Measurements from ENCODE around the gene ATOSA.

The ATOSA gene

DNA sequence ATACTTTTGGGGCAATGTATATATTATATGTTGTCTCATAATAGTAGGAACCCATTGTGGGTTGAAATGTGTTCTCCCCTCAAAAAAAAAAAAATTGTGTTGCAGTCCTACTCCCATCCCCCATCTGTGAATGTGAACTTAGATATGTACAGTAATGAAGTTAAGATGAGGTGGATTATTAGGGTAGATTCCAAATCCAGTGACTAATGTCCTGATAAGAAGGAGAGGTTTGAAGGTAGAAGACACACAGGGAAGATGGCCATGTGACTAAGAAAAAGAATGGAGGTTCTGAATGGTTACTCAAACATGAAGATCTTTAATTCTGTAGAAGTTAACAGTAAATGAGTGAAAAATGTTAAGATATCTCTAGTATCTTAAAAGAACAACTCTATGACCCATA lies 3.0 kb upstream of the ATOSA start:
- no peak for DNase-seq (ENCODE audit: low read depth)

DNA sequence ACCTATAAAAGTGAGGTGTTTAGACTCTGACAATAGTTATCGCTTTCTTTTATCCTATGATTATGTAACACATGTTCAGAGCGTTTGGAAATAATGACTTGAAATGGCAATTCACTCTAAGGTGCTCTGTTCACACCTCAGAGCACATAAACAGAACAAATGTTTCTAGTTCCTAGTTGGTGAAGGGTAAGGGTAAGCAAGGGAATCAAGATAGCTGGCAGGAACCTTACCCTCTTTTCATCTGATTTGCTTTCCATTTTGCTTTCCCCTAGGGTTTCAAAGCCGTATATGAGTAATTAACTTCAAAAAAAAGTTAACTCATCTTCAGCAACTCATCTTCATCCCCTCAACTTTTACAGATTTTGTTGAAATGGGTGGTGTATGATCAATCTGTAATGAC lies 2.3 kb upstream of the ATOSA start:
- DNase-seq (ENCODE audit: low read depth): no peak

DNA sequence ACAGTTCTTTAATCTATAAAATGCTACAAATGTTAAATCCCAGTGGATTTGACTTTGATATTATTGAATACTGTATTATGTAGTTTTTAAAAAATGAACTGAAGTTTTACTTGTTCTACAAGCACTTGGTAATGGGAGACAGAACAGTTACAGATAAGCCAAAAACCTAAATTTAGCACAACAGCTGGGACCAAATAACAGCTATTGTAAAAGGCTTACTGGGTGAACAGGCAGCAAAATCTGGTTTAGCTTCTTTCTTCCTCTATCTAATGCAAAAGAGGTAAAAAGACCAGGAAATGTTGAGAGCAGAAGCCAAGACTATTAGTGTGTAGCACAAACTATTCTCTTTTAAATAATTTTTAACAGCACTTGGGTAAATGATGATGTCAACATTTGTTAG lies 1.6 kb upstream of the ATOSA start:
- no peak for DNase-seq (ENCODE audit: low read depth)

DNA sequence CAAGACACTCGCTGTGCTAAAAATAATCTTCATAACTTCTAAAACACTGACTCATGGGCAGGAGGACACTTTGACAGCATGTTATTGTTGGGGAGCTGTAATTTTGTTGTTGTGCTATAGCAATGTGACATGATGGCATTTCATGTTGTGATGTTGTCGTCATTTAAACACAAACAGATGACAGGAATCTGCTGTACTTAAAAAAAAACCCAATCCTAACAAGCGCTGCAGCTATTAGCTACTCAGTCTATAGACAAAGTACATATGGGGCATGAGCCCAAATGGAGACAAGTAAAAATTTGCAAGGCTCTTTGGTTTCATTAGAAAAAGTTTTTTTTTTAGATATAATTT lies 828 bp upstream of the ATOSA start:
- DNase-seq (ENCODE audit: low read depth): no peak

DNA sequence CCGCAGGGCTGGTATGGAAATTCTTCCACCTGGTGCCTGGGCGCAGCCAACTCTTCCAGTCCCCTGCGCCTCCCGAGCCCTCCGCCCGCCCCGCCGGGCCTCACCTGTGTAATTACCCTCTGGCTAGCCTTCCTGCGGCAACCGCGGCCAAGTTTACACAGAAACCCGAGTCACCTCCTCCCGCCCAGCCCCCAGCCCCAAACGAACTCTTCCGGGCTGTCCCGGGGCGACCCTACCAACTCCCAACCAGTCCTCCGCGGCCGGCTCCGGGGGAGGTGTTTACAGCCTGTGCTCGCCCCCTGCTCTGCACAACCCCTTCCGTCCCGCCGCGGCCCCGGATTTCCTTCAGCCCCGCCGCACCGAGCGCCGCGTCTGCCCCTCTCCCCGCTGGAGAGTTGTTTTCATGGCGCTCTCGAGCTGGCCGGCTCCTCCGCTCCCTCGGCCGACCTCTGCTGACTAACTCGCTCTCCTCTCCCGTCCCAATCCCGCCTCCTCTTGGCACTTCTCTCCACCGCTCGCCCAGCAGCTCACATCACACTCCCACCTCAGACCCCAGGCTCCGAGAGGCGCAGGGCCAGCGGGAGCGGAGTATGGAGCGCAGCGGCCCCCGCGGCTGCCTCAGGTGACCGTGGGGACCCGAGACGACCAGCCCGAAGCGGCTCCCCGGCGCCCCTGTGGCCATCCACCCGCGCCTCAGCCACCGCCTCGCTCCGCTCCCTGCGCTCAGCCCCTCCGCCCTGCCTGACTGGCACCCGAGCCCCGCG lies 538 bp downstream of the ATOSA start:
- DNase-seq (ENCODE audit: low read depth): peak; percentile 14

DNA sequence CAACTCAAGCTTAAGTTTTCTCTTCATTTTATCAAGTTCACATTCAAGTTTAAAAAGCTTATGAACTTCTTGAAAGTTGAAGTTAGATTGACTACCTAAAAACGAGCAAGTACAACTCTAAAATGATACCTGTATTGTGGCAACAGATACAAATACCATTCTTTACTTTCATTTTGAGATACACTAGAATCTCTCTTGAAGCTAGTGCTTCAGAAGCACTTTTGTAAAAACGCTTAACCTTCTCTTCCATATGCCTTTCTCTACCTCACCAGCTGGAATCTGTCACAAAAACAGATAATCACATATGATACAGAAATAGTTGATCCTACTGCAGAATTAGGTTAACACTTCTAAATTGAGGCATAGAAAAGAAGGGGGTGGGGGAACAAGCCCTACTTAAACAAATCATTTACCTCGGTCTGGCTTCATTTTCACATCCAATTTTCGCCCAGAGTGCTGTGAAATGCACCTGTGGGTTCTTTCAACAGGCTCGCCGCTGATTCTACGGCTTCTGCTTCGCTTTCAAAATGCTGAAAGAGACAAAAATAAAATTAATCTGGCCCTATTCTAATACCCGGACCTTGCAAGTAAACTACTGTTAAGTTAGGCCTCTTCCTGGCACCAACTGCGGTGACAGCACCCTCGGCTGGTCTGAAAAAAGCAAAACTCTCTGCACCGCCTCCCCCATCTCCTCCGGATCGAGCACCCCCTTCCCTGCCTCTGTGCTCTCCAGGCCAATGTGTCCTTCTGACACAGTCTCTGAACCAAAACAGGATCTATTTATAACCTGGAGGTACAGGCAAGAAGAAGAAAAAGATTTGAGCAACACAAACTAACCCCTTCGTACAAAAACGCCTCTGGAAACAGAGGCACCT lies 1.4 kb downstream of the ATOSA start:
- peak; percentile 46 for DNase-seq (ENCODE audit: low read depth)

DNA sequence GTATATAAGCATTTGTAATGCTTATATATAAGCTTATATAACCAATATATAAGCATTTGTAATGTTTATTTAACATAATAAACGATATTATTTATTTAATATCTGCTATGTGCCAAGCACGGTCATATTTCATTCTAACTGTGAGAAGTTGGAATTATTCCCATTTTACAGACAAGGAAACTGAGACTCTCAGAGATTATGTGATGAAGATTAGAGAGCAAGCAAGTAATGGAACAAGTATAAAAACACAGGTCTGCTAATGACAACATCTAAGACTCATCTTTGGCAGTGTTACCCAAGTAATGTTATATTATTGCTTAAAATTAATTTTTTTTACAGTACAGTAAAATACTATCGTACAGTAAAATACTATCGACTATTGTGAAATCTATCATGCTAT lies 4.4 kb downstream of the ATOSA start:
- no peak for DNase-seq (ENCODE audit: low read depth)

DNA sequence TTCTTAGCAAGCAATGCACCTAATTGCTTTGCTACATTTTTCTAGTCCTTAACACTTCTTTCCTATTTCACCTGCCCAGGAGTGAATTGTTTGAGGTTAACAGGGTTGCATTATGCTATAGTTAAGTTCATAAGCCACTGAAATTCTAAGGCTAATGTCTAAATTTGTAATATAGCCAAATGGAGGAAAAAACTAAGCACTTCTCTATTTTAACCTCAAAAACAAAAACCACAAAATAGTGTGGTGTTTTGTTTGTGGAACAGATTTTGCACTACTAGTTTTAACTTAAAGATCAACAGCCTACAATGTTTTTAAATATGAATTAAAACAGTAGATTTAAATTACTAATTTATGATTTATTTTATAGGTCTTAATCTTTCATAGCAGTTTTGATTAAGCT lies 5.5 kb downstream of the ATOSA start:
- no peak for DNase-seq (ENCODE audit: low read depth)

DNA sequence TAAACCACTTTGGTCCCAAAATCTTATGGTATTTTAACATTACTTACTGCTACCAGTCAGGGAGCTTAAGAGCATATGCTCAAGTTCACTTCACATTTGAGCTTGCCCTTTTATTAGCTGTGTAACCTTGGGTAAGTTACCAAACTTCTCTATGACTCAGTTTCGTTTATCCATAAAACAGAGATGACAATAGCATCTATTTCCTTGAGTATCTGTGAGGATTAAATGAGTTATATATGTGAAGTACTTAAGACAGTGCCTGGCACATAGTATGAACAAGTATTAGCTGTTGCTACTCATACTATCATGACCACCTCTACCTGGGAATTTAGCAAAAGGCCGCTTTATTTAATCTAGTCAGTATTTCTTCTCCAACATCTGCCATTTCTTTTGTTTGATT lies 5.9 kb downstream of the ATOSA start:
- DNase-seq (ENCODE audit: low read depth): no peak

DNA sequence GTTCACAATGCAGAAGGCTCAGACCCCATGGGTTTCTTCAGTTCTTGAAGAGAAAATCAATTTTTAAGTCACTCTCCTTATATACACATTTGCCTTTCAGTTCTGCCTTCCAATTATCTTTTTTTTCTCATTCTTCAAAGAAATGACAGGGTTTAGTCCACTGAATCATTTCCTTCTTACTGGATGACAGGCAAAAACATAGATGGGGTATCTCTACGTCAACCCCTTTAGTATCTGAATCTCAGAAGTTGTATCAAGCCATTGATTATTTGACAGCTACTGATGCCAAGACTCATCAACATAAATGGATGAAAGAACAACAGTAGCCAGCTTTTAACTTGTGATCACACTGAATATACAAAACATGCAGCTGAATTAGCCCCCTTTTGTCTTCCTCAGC lies 6.5 kb downstream of the ATOSA start:
- no peak for DNase-seq (ENCODE audit: low read depth)

DNA sequence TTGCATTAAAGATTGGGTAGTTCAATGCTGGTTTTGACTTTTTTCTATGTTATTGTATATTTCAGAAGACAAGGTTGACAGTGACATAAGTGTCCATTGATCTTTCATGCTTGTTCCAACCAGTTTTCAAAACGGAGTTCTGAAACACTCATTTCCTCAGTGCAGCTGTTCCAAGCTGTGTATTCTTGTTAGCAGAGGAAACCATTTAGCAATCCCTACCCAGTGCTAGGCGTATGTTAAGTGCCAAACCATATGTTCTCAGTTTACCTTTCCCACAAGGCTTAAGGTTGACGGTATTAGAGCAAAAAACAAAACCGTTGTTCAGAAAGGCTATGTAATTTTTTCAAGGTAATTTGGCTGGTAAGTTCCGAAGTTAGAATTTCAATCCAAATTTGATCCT lies 9.1 kb downstream of the ATOSA start:
- no peak for DNase-seq (ENCODE audit: low read depth)

DNA sequence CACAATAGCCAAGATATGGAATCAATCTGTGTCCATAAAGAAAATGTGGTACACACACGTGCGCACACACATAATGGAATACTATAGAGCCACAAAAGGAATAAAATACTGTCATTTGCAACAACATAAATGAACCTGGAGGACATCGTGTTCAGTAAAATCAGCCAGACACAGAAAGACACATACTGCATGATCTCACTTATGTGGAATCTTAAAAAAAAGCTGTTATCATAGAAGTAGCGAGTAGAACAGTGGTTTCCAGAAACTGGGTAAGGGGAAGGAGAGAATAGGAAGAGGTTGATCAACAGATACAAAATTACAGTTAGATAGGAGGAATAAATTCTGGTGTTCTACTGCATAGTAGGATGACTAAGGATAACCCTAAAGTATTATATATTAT lies 11.1 kb downstream of the ATOSA start:
- no peak for DNase-seq (ENCODE audit: low read depth)

DNA sequence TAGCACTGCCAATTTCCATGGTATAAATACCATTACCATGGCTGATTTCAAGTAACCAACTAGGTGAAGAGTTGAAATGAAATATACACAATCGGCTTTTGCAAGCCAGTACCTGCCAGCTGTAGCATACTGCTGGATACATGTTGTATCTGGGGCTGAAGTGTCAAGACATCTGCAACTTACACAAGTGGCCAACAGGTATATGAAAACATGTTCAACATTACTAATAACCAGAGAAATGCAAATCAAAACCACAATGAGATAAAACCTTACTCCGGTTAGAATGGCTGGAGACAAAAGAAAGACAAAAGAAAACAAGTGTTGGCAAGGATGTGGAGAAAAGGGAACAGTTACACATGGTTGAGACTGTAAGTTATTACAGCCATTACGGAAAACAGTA lies 11.6 kb downstream of the ATOSA start:
- DNase-seq (ENCODE audit: low read depth): no peak

DNA sequence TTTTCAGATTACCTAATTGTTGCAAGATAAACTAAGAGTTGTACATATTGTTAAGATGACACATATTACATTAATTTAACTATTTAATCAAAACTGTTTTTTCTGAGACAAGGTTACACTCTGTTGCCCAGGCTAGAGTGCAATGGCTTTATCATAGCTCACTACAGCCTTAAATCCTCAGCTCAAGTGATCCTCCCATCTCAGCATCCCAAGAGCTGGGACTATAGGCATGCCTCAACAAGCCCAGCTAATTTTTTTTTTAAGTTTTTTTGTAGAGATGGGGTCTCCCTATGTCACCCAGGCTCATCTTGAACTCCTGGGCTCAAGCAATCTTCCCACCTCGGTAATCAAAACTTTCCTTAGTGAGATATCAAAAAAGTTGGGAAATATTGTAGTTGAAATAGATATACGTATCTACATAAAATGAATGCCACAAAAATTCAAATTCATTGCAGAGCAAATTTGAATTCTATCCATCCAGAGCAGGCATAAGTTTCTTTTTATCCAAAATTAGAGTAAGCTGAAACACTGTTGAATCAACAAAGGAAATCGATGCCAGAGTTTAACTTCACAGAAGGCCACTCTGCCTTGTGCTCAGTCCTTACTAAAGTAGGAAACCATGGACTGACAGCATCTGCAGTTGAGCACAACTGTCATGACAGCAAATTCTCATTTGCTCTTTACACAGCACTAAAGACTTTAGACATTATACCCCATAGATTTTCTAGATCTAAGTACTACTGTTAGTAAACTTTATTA lies 15.5 kb downstream of the ATOSA start:
- no peak for DNase-seq (ENCODE audit: low read depth)

DNA sequence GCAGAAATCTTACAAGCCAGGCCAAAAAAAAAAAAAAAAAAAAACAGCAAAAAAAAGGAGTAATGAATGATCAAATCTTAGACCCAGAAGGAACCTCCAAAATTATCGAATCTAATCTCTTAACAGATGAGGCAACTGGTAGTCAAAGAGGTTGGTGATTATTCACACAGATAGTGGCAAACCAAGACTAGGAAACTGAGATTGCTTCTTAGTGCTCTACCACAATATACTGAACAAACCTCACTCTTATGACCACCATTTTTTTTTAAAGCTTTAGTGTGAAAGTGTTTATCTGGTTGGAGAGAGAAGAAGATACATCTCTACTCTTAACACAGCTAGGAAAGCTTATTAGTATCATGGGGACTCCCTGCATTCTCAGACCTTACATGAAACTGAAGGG lies 17.3 kb downstream of the ATOSA start:
- no peak for DNase-seq (ENCODE audit: low read depth)

DNA sequence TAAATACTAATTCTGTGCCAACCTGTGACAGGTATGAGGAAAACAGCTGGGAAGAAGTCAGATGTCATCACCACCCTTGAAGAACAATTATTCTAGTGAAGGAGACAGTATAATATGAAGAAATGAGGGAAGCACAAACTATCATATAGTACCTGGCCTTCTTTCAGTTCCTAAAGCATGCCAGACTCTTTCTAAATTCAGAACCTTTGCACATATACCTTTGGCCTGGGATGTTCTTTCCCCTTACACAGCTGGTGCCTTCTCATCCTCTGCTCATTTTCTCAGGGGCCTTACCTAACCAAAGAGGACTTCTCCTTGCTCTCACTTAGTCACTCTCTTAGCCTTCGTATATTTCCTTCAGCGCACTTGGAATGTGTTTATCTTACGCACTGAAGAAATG lies 19.0 kb downstream of the ATOSA start:
- no peak for DNase-seq (ENCODE audit: low read depth)

DNA sequence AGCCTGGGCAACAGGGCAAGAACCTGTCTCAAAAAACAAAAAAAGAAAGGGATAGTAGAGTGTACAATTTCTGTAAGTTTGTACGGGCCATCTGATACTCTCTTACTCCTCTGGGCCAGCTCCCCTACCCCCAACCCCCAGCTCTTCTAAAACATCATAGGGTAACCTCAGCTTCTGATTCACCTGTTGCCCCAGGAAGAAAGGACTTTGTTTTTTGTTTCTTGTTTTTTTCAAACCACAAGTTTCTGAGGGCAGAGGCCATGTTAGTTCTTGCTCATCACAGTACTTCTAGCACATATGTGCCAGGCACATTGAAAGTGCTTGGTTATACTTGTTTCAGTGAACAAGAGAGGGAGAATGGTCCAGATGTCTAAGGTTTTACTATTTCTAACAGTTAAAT lies 20.2 kb downstream of the ATOSA start:
- no peak for DNase-seq (ENCODE audit: low read depth)

DNA sequence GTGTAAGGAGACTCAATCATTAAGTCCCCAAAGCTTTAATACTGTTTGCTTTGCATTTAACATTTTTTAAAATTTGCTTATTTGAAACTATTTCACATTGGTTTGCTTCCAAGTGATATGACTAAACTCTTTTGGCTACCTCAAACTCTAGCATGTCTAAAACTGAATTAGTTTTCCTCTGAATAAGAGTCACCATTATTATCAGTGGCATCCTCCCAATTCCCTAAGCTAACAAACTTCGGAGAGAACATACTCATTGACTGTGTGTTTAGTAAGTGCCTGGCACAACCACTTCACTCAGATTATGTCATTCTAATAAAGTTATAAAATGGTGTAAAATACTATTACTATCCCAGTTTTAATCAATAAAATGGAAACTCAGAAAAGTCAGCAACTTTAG lies 21.9 kb downstream of the ATOSA start:
- DNase-seq (ENCODE audit: low read depth): no peak

DNA sequence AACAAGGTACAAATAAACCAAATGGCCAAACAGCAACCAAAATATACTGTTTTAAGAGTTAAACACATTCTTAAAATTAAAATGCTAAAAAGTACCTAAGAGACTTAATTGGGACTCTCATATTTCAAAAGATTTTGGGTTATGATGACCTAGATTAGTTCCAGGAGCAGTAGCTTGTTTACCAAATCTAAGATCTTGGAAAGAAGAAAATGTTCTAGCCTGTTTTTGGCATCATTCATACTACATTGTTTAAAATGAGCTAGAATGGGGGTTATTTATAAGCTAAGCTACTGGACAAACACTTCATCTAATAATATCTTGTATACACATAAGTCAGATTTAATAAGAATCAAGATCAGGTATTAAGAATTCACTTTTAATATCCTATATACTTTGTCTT lies 22.8 kb downstream of the ATOSA start:
- no peak for DNase-seq (ENCODE audit: low read depth)

DNA sequence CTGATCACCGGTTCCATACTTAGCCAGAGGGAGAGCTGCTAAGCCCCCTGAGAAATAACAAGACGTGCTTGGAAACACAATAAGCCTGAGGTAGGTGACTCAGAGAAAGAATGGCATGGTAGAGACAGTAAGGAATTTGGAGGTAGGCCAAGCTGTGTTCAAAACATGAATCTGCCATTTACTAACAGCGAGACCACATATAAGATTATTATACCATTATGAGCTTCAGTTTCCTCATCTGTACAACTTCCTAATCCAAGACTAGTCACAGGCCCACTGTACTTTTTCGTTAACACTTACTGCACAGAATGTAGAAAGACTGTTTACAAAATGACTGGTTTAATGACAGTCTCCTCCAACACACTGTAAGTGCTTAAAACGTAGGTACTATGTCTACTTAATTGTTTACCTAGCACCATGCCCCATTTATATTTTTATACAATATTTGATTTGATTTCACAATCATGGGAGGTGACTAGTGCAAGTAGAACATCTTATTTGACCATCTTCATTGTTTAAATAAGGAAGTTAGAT lies 25.7 kb downstream of the ATOSA start:
- DNase-seq (ENCODE audit: low read depth): peak; percentile 90

DNA sequence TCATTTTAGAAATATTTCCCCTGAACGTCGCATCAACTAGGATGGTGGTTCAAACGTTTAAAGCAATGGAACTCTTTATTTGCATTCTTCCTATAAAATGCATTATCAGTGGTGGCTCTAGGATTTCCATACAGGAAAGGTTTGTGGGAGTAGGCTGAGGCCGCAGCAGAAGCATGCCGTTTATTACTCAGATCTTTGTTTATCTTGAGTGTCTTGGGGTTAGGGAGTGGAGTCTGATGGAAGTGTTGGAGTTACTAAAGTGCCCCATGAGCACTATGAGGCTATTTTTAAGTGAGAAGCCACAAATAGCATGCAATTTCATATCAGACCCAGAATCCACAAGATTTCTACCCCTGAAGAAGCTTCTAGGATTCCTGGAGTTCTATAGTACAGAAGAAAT lies 26.2 kb downstream of the ATOSA start:
- DNase-seq (ENCODE audit: low read depth): peak; percentile 59

DNA sequence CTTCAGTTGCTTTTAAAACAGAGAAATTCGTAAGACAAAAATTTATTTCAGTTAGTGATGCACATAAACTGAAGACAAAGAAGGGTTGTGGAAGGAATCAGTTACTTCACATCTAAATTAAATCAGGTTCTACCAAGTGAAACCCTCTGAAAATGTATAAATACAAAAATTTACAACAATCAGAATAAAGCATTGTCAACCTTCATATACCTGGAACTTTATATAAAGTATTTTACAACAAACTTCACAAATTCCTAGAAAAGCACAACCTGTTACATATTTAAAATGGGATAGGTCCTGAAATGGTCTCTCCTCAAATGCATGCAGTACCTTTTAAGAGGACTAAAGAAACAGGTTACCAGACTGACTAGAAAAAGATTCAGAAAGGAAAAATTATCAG lies 26.9 kb downstream of the ATOSA start:
- DNase-seq (ENCODE audit: low read depth): no peak

DNA sequence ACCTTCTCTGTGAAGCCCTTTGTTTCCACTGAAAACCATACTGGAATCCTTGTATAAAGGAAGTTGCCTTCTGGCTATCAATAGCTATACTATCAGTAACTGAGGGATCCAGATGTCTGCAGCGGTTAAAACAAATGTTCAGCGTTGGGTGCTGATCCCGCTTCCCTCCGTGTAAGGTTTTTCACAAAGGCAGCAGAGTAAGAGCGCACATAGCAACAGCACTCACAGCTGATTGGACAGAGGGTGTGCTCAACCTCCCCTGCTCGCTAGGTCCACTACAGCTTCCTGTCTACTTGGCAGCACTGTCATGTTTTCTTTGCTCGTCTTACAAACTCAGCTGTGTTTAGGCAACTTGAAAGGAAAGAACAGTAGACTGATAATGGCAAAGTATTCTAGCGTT lies 27.3 kb downstream of the ATOSA start:
- DNase-seq (ENCODE audit: low read depth): no peak

All from HS-27A (cell line).